Measurements from ENCODE around the gene GNAI2.

Gene GNAI2

DNA sequence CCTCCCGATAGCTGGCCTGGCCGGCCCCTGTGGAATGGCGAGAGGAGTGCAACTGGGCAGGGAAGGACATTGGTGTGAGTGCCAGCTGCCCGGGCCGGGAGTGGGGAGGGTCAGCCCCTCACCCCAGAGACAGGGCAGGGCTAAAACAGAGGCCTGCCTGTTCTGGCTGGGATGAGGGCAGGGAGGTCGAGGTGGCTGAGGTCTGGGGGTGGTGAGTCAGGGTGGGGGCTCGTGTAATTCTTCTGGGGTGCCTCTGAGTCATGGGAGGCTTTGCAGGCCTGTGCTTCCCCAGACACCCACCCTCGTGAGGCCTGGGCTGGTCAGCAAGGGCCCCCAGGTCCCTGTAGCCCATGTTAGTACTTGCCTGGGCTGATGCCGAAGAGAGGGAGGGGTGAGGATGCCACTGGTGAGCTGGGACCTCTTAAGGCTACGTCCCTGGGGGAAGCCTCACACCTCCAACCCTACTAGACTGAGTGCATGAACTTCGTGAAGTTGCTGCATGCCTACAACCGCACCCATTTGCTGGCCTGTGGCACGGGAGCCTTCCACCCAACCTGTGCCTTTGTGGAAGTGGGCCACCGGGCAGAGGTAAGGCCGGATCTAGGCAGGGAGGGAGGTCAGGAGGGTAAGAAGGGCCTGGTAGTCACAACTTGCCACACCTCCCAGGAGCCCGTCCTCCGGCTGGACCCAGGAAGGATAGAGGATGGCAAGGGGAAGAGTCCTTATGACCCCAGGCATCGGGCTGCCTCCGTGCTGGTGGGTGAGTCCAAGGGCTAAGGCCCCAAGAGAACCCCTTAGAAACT, 34.6 kb downstream of the GNAI2 start:
- peak overlapping the region; percentile 73 for H3K27ac ChIP-seq
- no peak for TF ChIP-seq ZFX (IDR thresholded peaks at IDR 0.05; ENCODE audit: borderline replicate concordance)
- TF ChIP-seq, protein P1, sequence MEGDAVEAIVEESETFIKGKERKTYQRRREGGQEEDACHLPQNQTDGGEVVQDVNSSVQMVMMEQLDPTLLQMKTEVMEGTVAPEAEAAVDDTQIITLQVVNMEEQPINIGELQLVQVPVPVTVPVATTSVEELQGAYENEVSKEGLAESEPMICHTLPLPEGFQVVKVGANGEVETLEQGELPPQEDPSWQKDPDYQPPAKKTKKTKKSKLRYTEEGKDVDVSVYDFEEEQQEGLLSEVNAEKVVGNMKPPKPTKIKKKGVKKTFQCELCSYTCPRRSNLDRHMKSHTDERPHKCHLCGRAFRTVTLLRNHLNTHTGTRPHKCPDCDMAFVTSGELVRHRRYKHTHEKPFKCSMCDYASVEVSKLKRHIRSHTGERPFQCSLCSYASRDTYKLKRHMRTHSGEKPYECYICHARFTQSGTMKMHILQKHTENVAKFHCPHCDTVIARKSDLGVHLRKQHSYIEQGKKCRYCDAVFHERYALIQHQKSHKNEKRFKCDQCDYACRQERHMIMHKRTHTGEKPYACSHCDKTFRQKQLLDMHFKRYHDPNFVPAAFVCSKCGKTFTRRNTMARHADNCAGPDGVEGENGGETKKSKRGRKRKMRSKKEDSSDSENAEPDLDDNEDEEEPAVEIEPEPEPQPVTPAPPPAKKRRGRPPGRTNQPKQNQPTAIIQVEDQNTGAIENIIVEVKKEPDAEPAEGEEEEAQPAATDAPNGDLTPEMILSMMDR (IDR thresholded peaks at IDR 0.05): no peak

GRCh38 chr3:50271314-50271936, 35.4 kb downstream of the GNAI2 start:
- TF ChIP-seq, protein P1 (IDR thresholded peaks at IDR 0.05): no peak
- no peak for TF ChIP-seq ZFX (IDR thresholded peaks at IDR 0.05; ENCODE audit: borderline replicate concordance)
- H3K27ac ChIP-seq: peak overlapping the region; percentile 73

- peak overlapping the region; percentile 73 for H3K27ac ChIP-seq
Measured at GRCh38 chr3:50272538-50272910, 36.5 kb downstream of the GNAI2 start.

- H3K27ac ChIP-seq: peak overlapping the region; percentile 73
- TF ChIP-seq, protein P1 (IDR thresholded peaks at IDR 0.05): peak; percentile 95
- TF ChIP-seq ZFX (IDR thresholded peaks at IDR 0.05; ENCODE audit: borderline replicate concordance): no peak
Measured at GRCh38 chr3:50272911-50273688, 37.1 kb downstream of the GNAI2 start.

- no peak for TF ChIP-seq ZFX (IDR thresholded peaks at IDR 0.05; ENCODE audit: borderline replicate concordance)
- TF ChIP-seq, protein P1 (IDR thresholded peaks at IDR 0.05): no peak
- H3K27ac ChIP-seq: peak overlapping the region; percentile 73; the same call in 1 of the 2 replicates
Measured at GRCh38 chr3:50273689-50274065, 37.7 kb downstream of the GNAI2 start.

DNA sequence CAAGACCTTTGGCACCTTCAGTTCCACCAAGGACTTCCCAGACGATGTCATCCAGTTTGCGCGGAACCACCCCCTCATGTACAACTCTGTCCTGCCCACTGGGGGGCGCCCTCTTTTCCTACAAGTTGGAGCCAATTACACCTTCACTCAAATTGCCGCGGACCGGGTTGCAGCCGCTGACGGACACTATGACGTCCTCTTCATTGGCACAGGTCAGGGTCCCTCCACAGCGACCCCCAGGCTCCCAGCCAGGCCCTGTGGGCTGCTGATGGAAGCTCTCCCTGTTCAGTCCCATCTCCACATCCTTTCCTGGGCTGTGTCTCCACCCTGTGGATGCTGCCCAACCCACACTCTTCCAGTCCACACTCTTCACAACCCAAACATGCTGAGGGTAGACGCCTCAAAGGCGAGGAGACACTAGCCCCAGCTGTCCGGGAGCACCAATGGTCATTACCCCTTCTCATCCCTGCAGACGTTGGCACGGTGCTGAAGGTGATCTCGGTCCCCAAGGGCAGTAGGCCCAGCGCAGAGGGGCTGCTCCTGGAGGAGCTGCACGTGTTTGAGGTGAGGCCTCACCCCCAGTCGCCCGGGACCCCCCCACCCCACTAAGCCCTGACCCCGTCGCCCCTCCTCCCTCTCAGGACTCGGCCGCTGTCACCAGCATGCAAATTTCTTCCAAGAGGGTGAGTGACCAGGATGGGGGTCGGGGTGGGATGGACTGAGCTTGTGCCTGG, 38.5 kb downstream of the GNAI2 start:
- H3K27ac ChIP-seq: no peak overlapping the region
- TF ChIP-seq ZFX (IDR thresholded peaks at IDR 0.05; ENCODE audit: borderline replicate concordance): no peak
- TF ChIP-seq, protein P1 (IDR thresholded peaks at IDR 0.05): peak; percentile 95
